H1 (cell line): ENCODE results near the gene CCDC86. TPM values are rescaled to one million over a fixed set of nuclear protein-coding genes. Genes with fewer than 3 reads are reported as not detected.

Experiments
- CTCF ChIA-PET: fragments of 300-600 bp; sonication (Branson Sonifier 250); formaldehyde crosslinking; loops from one replicate; lab custom pipeline; 2021; ENCODE audit not compliant: partially characterized antibody; lab: Charles Lee
- POLR2A ChIA-PET: fragments of 300-600 bp; sonication (Branson Sonifier 250); formaldehyde crosslinking; loops from one replicate; lab custom pipeline; 2021; ENCODE audit warnings: inconsistent platforms; ENCODE audit not compliant: partially characterized antibody; lab: Charles Lee
- DNase-seq, 2 experiments: peaks; one replicate each; pipeline versions ENCODE4 v3.0.0 to v3.0.0-alpha.2; 2010 to 2022; ENCODE audit warnings: low spot score in 2 of 2, low read depth in 1 of 2, mixed read lengths in 1 of 2
- FAIRE-seq: peaks from 2 replicates; lab custom pipeline; 2011; peaks lifted over from hg19 to GRCh38; lab: Jason Lieb, UNC
- H2AFZ ChIP-seq: 2 replicates; pipeline ENCODE4 v1.8.1; 2012; ENCODE audit warnings: low read length, inconsistent platforms
- H2AK5ac ChIP-seq: 2 replicates; pipeline ENCODE4 v1.6.1; 2013; ENCODE audit warnings: low read depth, low read length
- H2BK120ac ChIP-seq: replicated peaks from 2 replicates; pipeline ENCODE3; 2013; ENCODE audit warnings: low read depth, low read length, inconsistent platforms
- H2BK12ac ChIP-seq: 2 replicates; pipeline ENCODE4 v1.6.1; 2013; ENCODE audit warnings: low read depth, low read length
- H2BK15ac ChIP-seq: 2 replicates; pipeline ENCODE4 v1.6.1; 2013; ENCODE audit warnings: low read length
- H2BK20ac ChIP-seq: 2 replicates; pipeline ENCODE4 v1.6.1; 2013; ENCODE audit warnings: low read length
- H2BK5ac ChIP-seq: 2 replicates; pipeline ENCODE4 v1.6.1; 2013; ENCODE audit warnings: low read depth, low read length
- H3K14ac ChIP-seq: 2 replicates; pipeline ENCODE4 v1.6.1; 2013; ENCODE audit warnings: inconsistent platforms; ENCODE audit not compliant: insufficient read length
- H3K18ac ChIP-seq: 2 replicates; pipeline ENCODE4 v1.6.1; 2013; ENCODE audit warnings: low read length; ENCODE audit errors: extremely low read depth
- H3K23ac ChIP-seq: 2 replicates; pipeline ENCODE4 v1.6.1; 2013; ENCODE audit warnings: inconsistent platforms; ENCODE audit not compliant: insufficient read length
- H3K23me2 ChIP-seq: 2 replicates; pipeline ENCODE4 v1.6.1; 2013; ENCODE audit warnings: low read depth, low read length
- H3K27ac ChIP-seq: 2 replicates; pipeline ENCODE4 v1.6.1; 2011; ENCODE audit warnings: low read depth, low read length, inconsistent platforms
- H3K27me3 ChIP-seq, 4 experiments: replicated peaks in 1 of 4; 1 replicate in 1 of 4; 2 replicates in 3 of 4; pipeline versions ENCODE4 v1.6.1 to v1.8.1; 2011 to 2013; ENCODE audit warnings: low read length in 3 of 4, mild to moderate bottlenecking in 3 of 4, inconsistent platforms in 2 of 4, mixed read lengths in 2 of 4, moderate library complexity in 1 of 4; ENCODE audit not compliant: control insufficient read depth in 3 of 4, insufficient read depth in 3 of 4; ENCODE audit errors: extremely low read depth in 1 of 4
- H3K36me3 ChIP-seq, 4 experiments: 2 replicates each; pipeline versions ENCODE4 v1.6.1 to v1.8.1; 2011 to 2013; ENCODE audit warnings: mild to moderate bottlenecking in 4 of 4, low read length in 3 of 4, moderate library complexity in 2 of 4, control low read depth in 1 of 4, inconsistent platforms in 1 of 4; ENCODE audit not compliant: insufficient read depth in 4 of 4, control insufficient read depth in 2 of 4
- H3K4ac ChIP-seq: replicated peaks from 2 replicates; pipeline ENCODE3; 2013; ENCODE audit warnings: low read length, low read depth, mixed read lengths, inconsistent platforms; ENCODE audit not compliant: insufficient read length
- H3K4me1 ChIP-seq, 4 experiments: replicated peaks in 1 of 4; 1 replicate in 1 of 4; 2 replicates in 3 of 4; pipeline versions ENCODE4 v1.6.1 to v1.8.1; 2011 to 2013; ENCODE audit warnings: low read length in 3 of 4, inconsistent platforms in 2 of 4, mixed read lengths in 1 of 4; ENCODE audit not compliant: insufficient read depth in 4 of 4, control insufficient read depth in 3 of 4
- H3K4me2 ChIP-seq, 2 experiments: 2 replicates each; pipeline versions ENCODE4 v1.6.1 to v1.8.1; 2011 to 2013; ENCODE audit warnings: low read depth in 2 of 2, low read length in 2 of 2, control low read depth in 1 of 2, inconsistent platforms in 1 of 2, mild to moderate bottlenecking in 1 of 2; ENCODE audit not compliant: insufficient read depth in 1 of 2
- H3K4me3 ChIP-seq, 4 experiments: fragments of 200-600, 300-600 bp in 1 of 4; sonication (generic), shearing (Covaris generic), sonication (Bioruptor Twin) in 1 of 4; 2 replicates each; pipeline versions ENCODE4 v1.5.1 to v1.8.1; 2011 to 2016; ENCODE audit warnings: low read length in 4 of 4, low read depth in 3 of 4, control low read depth in 2 of 4, inconsistent platforms in 2 of 4, mild to moderate bottlenecking in 2 of 4, mixed read lengths in 1 of 4, moderate library complexity in 1 of 4; ENCODE audit not compliant: insufficient read depth in 2 of 4; ENCODE audit errors: extremely low read depth in 1 of 4
- H3K56ac ChIP-seq: replicated peaks from 2 replicates; pipeline ENCODE3; 2013; ENCODE audit warnings: low read depth, mild to moderate bottlenecking, mixed read lengths, low read length, inconsistent platforms; ENCODE audit not compliant: insufficient read length
- H3K79me1 ChIP-seq: 2 replicates; pipeline ENCODE4 v1.6.1; 2013; ENCODE audit warnings: low read depth, low read length, control low read depth
- H3K79me2 ChIP-seq, 2 experiments: 2 replicates each; pipeline versions ENCODE4 v1.6.1 to v1.8.1; 2012 to 2013; ENCODE audit warnings: low read length in 2 of 2, mild to moderate bottlenecking in 2 of 2, inconsistent platforms in 1 of 2; ENCODE audit not compliant: insufficient read depth in 2 of 2, control insufficient read depth in 1 of 2
- H3K9ac ChIP-seq, 4 experiments: replicated peaks in 1 of 4; 1 replicate in 1 of 4; 2 replicates in 3 of 4; pipeline versions ENCODE4 v1.6.1 to v1.8.1; 2011 to 2013; ENCODE audit warnings: low read depth in 3 of 4, low read length in 3 of 4, control low read depth in 2 of 4, mild to moderate bottlenecking in 2 of 4, moderate library complexity in 2 of 4, inconsistent platforms in 1 of 4; ENCODE audit errors: extremely low read depth in 1 of 4
- H3K9me3 ChIP-seq, 2 experiments: 2 replicates each; pipeline versions ENCODE4 v1.6.1 to v1.8.1; 2012 to 2013; ENCODE audit warnings: mild to moderate bottlenecking in 2 of 2, moderate library complexity in 2 of 2, control low read depth in 1 of 2, inconsistent platforms in 1 of 2, low read depth in 1 of 2, low read length in 1 of 2, mixed read lengths in 1 of 2; ENCODE audit not compliant: insufficient read depth in 2 of 2
- H4K20me1 ChIP-seq, 2 experiments: replicated peaks in 1 of 2; 2 replicates each; pipeline versions ENCODE3 to v1.8.1; 2011 to 2013; ENCODE audit warnings: inconsistent platforms in 2 of 2, low read length in 2 of 2, mild to moderate bottlenecking in 1 of 2; ENCODE audit not compliant: insufficient read depth in 2 of 2, control insufficient read depth in 1 of 2
- H4K5ac ChIP-seq: 2 replicates; pipeline ENCODE4 v1.6.1; 2013; ENCODE audit warnings: low read length, low read depth, mixed read lengths, inconsistent platforms; ENCODE audit not compliant: insufficient read length
- H4K8ac ChIP-seq: 2 replicates; pipeline ENCODE4 v1.8.0; 2013; ENCODE audit warnings: mild to moderate bottlenecking, moderate library complexity, low read length, inconsistent platforms; ENCODE audit not compliant: insufficient read depth; ENCODE audit errors: extremely low read depth
- H4K91ac ChIP-seq: replicated peaks from 2 replicates; pipeline ENCODE3; 2013; ENCODE audit warnings: low read length, mixed read lengths, inconsistent platforms; ENCODE audit not compliant: insufficient read length
- NRF1 ChIP-seq: IDR thresholded peaks from 2 replicates; pipeline ENCODE4 v1.6.1; 2011; ENCODE audit warnings: mild to moderate bottlenecking, low read depth, low read length, improper control_type of control experiment
- PHF8 ChIP-seq: fragments of 200-600 bp; sonication (generic); conservative IDR thresholded peaks from 2 replicates; pipeline ENCODE4 v1.7.1; 2012; ENCODE audit warnings: low read depth, mild to moderate bottlenecking, inconsistent platforms, low read length, moderate library complexity
- POU5F1 ChIP-seq: IDR thresholded peaks from 2 replicates; pipeline ENCODE4 v1.6.1; 2011; ENCODE audit warnings: low read depth, mild to moderate bottlenecking, low read length, moderate library complexity
- RAD21 ChIP-seq, 2 experiments: IDR thresholded peaks in 1 of 2; conservative IDR thresholded peaks in 1 of 2; 2 replicates each; pipeline ENCODE4 v1.6.1; 2011; ENCODE audit warnings: low read depth in 2 of 2, low read length in 2 of 2, improper control_type of control experiment in 1 of 2, inconsistent platforms in 1 of 2, mild to moderate bottlenecking in 1 of 2, moderate library complexity in 1 of 2
- RNF2 ChIP-seq: fragments of 200-900, 300-1000 bp; sonication (generic); IDR thresholded peaks from 2 replicates; pipeline ENCODE4 v1.7.1; 2016; ENCODE audit warnings: borderline replicate concordance, low read depth, mild to moderate bottlenecking, antibody characterized with exemption, low read length; ENCODE audit not compliant: poor library complexity, severe bottlenecking; ENCODE audit errors: missing control alignments
- SAP30 ChIP-seq: fragments of 300-600 bp; sonication (generic); IDR thresholded peaks from 2 replicates; pipeline ENCODE4 v1.7.1; 2012; ENCODE audit warnings: low read length, moderate library complexity, mild to moderate bottlenecking, inconsistent platforms; ENCODE audit not compliant: insufficient read depth, insufficient replicate concordance
- SIN3A ChIP-seq, 2 experiments: IDR thresholded peaks in 1 of 2; conservative IDR thresholded peaks in 1 of 2; 2 replicates each; pipeline ENCODE4 v1.6.1; 2011 to 2012; ENCODE audit warnings: low read length in 2 of 2, improper control_type of control experiment in 1 of 2, low read depth in 1 of 2, mild to moderate bottlenecking in 1 of 2
- SIX5 ChIP-seq: IDR thresholded peaks from 2 replicates; pipeline ENCODE4 v1.6.1; 2011; ENCODE audit warnings: mild to moderate bottlenecking, low read depth, low read length
- WGBS, 2 experiments: shearing (Covaris generic) in 1 of 2; methylation state at CpG; one replicate each; pipeline versions ENCODE4 v1.1.6 to v1.1.7; 2013 to 2015; ENCODE audit warnings: low lambda C conversion rate in 2 of 2, mixed read lengths in 2 of 2, inconsistent platforms in 1 of 2, low coverage in 1 of 2, missing lambda C conversion rate in 1 of 2; ENCODE audit not compliant: insufficient replicate concordance in 2 of 2, insufficient coverage in 1 of 2, insufficient read length in 1 of 2; ENCODE audit errors: extremely low coverage in 1 of 2, missing lambda C conversion rate in 1 of 2; 5-methylcytosine and 5-hydroxymethylcytosine counted together
- polyA plus RNA-seq, 7 experiments: library from polyadenylated mRNA; depleted of rRNA in 3 of 7; stranded (reverse) in 5 of 7; unstranded in 2 of 7; fragments of >200 nt in 5 of 7; fragments of 200-250 nt in 2 of 7; gene quantifications; 1 replicate in 5 of 7; 2 replicates in 1 of 7; 4 replicates in 1 of 7; pipeline versions ENCODE4 v1.2.1 to v1.2.3, GENCODE V29; 2011 to 2013; ENCODE audit warnings: missing spikeins in 2 of 7, mixed read lengths in 2 of 7
- total RNA-seq: library from RNA; stranded (reverse); fragmentation: NEBNext Ultra II Directional; extraction: Animal tissue kit (Norgen Biotek cat#: 25700); gene quantifications from 2 replicates; pipeline ENCODE4 v1.2.1, GENCODE V29; 2021

CCDC86 gene
- total and polyA plus RNA-seq, 2 of the 8 experiments (the other 6 are each of a cell fraction or from before 2014, with no cell fraction given): 37.7 to 76.4 TPM

DNA sequence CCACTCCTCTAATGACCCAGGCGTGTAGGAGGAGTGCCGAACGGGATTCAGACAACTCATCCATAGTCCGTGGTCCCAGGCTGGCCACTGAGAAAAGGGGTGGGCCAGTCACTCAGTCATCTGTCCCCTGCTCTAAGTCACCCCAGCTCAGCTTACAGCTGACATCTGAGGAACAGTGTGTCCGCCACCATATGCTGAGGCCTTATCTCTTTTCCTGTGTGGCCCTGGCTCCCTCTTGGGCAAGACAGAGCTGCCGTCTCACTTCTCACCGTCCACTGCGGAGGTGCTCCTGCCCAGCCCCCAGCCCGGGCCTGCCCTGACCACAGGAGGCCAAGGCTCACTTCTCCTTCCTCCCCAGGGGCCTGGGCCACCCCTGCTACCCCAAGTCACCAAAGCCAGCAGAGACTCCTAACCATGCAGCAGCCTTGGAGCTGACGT lies 6.8 kb downstream of the CCDC86 start:
- CTCF ChIA-PET: interaction anchor here (0.6 to 2.1 kb wide), 5 partner anchors 17 to 311 kb away, joined by 3 to 6 read pairs (median 3); no protein-coding TSS in a partner anchor
- H3K14ac ChIP-seq: no peak overlapping the region
- no peak overlapping the region for H3K18ac ChIP-seq
- peaks cover 6 to 23% of the 10 kb centered on the region in 2 experiments for H4K20me1 ChIP-seq
- no peak overlapping the region for H2BK12ac ChIP-seq
- H2BK120ac ChIP-seq: no peak overlapping the region
- FAIRE-seq (no peak), DNase-seq (no peak)
- H2AFZ ChIP-seq: no peak overlapping the region
- H3K9me3 ChIP-seq: peaks cover 0 to 9% of the 10 kb centered on the region in 2 experiments; a peak in 1 of 4 replicates
- H3K4ac ChIP-seq: no peak overlapping the region
- H3K79me1 ChIP-seq: peaks cover 6% of the 10 kb centered on the region
- peaks cover 6 to 23% of the 10 kb centered on the region in 2 experiments for H3K79me2 ChIP-seq
- no peak overlapping the region for H4K91ac ChIP-seq
- H3K23ac ChIP-seq: no peak overlapping the region
- H3K27ac ChIP-seq: no peak overlapping the region
- H3K4me2 ChIP-seq: no peak overlapping the region
- peaks cover 0 to 13% (median 3%) of the 10 kb centered on the region in 4 experiments; a peak in 3 of 7 replicates for H3K4me1 ChIP-seq
- no peak overlapping the region for H2BK20ac ChIP-seq
- 92% methylated on average over 10 of the region's 10 CpGs; no CpG with 5 or more reads in 1 of the 2 experiments for WGBS, 2 experiments
- no peak overlapping the region for H4K8ac ChIP-seq
- no peak overlapping the region for H2BK15ac ChIP-seq
- no peaks in the 10 kb centered on the region; the same call in 1 of the 2 replicates for H3K23me2 ChIP-seq
- POLR2A ChIA-PET: interaction anchor here (5.0 kb wide), 1 partner anchor 20 kb away, joined by 20 read pairs; the partner anchor contains the start of gene ZP1
- H3K56ac ChIP-seq: no peak overlapping the region
- H2BK5ac ChIP-seq: no peak overlapping the region
- no peak overlapping the region for H3K9ac ChIP-seq
- no peak overlapping the region for H2AK5ac ChIP-seq
- no peak overlapping the region for H4K5ac ChIP-seq
- TF ChIP-seq PHF8: no peak
- no peak for TF ChIP-seq RNF2
- TF ChIP-seq SAP30: no peak
- no peak for TF ChIP-seq SIX5
- no peak for TF ChIP-seq POU5F1
- TF ChIP-seq NRF1: no peak
- TF ChIP-seq SIN3A (conservative IDR thresholded peaks at IDR 0.05 in 1 of 2, IDR thresholded peaks at IDR 0.05 in 1 of 2; ENCODE audit: low read depth in 1 of 2, low read length in 2 of 2): no peak
- TF ChIP-seq RAD21 (IDR thresholded peaks at IDR 0.05 in 1 of 2, conservative IDR thresholded peaks at IDR 0.05 in 1 of 2; ENCODE audit: low read depth in 2 of 2, low read length in 2 of 2): no peak
- no peak overlapping the region for H3K4me3 ChIP-seq
- peaks cover 3 to 17% (median 11%) of the 10 kb centered on the region in 4 experiments; a peak in 6 of 7 replicates for H3K27me3 ChIP-seq
- H3K36me3 ChIP-seq: peaks cover 13 to 26% (median 21%) of the 10 kb centered on the region in 4 experiments
